K562 (cell line): ENCODE data around the gene IL17REL. TPM values are rescaled to one million over a fixed set of nuclear protein-coding genes. Genes with fewer than 3 reads are reported as not detected.

Experiments used
- CBFB ChIP-seq: sonication (generic); formaldehyde crosslinking; IDR thresholded peaks from 2 replicates; pipeline ENCODE4 v1.4.0; 2020; ENCODE audit warnings: mild to moderate bottlenecking, missing genetic modification reagents
- FOXA3 ChIP-seq, 2 experiments: fragments of 450-650 bp in 1 of 2; sonication (generic) in 1 of 2; formaldehyde crosslinking; IDR thresholded peaks in 1 of 2; conservative IDR thresholded peaks in 1 of 2; 2 replicates each; pipeline versions ENCODE4 v1.4.0 to v1.8.0; 2020 to 2022; ENCODE audit warnings: mild to moderate bottlenecking in 2 of 2, missing genetic modification reagents in 1 of 2
- KDM2B ChIP-seq: fragments of 250-450 bp; sonication (Bioruptor Pico); IDR thresholded peaks from 2 replicates; pipeline ENCODE4 v1.8.0; 2021; ENCODE audit warnings: mild to moderate bottlenecking, moderate library complexity
- KDM5B ChIP-seq: fragments of 200-600 bp; sonication (generic); IDR thresholded peaks from 2 replicates; pipeline ENCODE4 v1.6.1; 2012; ENCODE audit warnings: low read depth, mild to moderate bottlenecking, moderate library complexity, low read length, control low read depth, inconsistent platforms; ENCODE audit not compliant: insufficient replicate concordance
- MAFK ChIP-seq: IDR thresholded peaks from 2 replicates; pipeline ENCODE4 v1.6.1; 2011; ENCODE audit warnings: low read length, improper control_type of control experiment
- PCBP1 ChIP-seq: fragments of 200-400 bp; formaldehyde crosslinking; IDR thresholded peaks from 2 replicates; pipeline ENCODE4 v1.6.1; 2018; ENCODE audit warnings: mild to moderate bottlenecking, low read depth, low read length; ENCODE audit not compliant: poor library complexity, severe bottlenecking
- PHF8 ChIP-seq: fragments of 200-600 bp; sonication (generic); IDR thresholded peaks from 2 replicates; pipeline ENCODE4 v1.6.1; 2012; ENCODE audit warnings: mixed run types, mild to moderate bottlenecking, inconsistent platforms, low read length, moderate library complexity, borderline replicate concordance
- POLR2AphosphoS2 ChIP-seq: IDR thresholded peaks from 2 replicates; pipeline ENCODE4 v1.6.1; 2012; ENCODE audit warnings: low read length, improper control_type of control experiment
- ZNF121 ChIP-seq: sonication (generic); formaldehyde crosslinking; conservative IDR thresholded peaks from 2 replicates; pipeline ENCODE4 v1.8.0; 2022; ENCODE audit warnings: missing genetic modification reagents
- ZNF384 ChIP-seq: IDR thresholded peaks from 2 replicates; pipeline ENCODE4 v1.6.1; 2012; ENCODE audit warnings: low read depth, low read length, improper control_type of control experiment
- ZSCAN29 ChIP-seq: fragments of 450-650 bp; IDR thresholded peaks from 2 replicates; pipeline ENCODE4 v1.6.1; 2017
- polyA plus RNA-seq, 8 experiments: library from polyadenylated mRNA; depleted of rRNA in 4 of 8; stranded (reverse) in 5 of 8; unstranded in 3 of 8; fragments of >200 nt; fragmentation: Nextera tagmentation in 2 of 8; fragmentation: Illumina TruSeq in 1 of 8; extraction: Ambion mirVana in 2 of 8; extraction: Trizol in 1 of 8; gene quantifications; 2 replicates each; pipeline versions ENCODE4 v1.2.1 to v1.2.3, GENCODE V29; 2011 to 2014; ENCODE audit warnings: inconsistent platforms in 1 of 8, missing spikeins in 1 of 8
- total RNA-seq, 7 experiments: library from RNA; depleted of rRNA in 6 of 7; stranded (reverse); fragments of >200 nt in 6 of 7; fragmentation: Illumina TruSeq in 2 of 7; extraction: Trizol in 2 of 7; gene quantifications; 2 replicates each; pipeline versions ENCODE4 v1.2.1 to v1.2.3, GENCODE V29; 2011 to 2021; ENCODE audit warnings: low replicate concordance in 1 of 7
- TF ChIP-seq, protein P1 (sequence below), 2 experiments: fragments of 200-800 bp in 1 of 2; sonication (Bioruptor generic) in 1 of 2; sonication (generic) in 1 of 2; formaldehyde crosslinking in 1 of 2; IDR thresholded peaks in 1 of 2; conservative IDR thresholded peaks in 1 of 2; 2 replicates each; pipeline versions ENCODE4 v1.5.0 to v1.6.1; 2016 to 2020; ENCODE audit warnings: missing compliant biosample characterization in 1 of 2, missing genetic modification characterization in 1 of 2, missing genetic modification reagents in 1 of 2
- TF ChIP-seq, protein P2 (sequence below): fragments of 200-400 bp; formaldehyde crosslinking; IDR thresholded peaks from 2 replicates; pipeline ENCODE4 v1.6.1; 2017; ENCODE audit warnings: mild to moderate bottlenecking, low read depth, low read length, moderate library complexity
- TF ChIP-seq, protein P3 (sequence below): sonication (generic); formaldehyde crosslinking; IDR thresholded peaks from 2 replicates; pipeline ENCODE4 v1.9.0; 2022; ENCODE audit warnings: mild to moderate bottlenecking, missing genetic modification reagents
- TF ChIP-seq, protein P4 (sequence below): sonication (generic); formaldehyde crosslinking; IDR thresholded peaks from 2 replicates; pipeline ENCODE4 v1.8.0; 2023; ENCODE audit warnings: mild to moderate bottlenecking, missing genetic modification reagents
- TF ChIP-seq, protein P5 (sequence below): fragments of 450-650 bp; IDR thresholded peaks from 2 replicates; pipeline ENCODE4 v1.6.1; 2018; ENCODE audit not compliant: partially characterized antibody

The IL17REL gene
- total and polyA plus RNA-seq, 9 of the 15 experiments (the other 6 are each of a cell fraction or from before 2014, with no cell fraction given): 0.05 to 0.42 (median 0.11) TPM; not detected in 4

DNA sequence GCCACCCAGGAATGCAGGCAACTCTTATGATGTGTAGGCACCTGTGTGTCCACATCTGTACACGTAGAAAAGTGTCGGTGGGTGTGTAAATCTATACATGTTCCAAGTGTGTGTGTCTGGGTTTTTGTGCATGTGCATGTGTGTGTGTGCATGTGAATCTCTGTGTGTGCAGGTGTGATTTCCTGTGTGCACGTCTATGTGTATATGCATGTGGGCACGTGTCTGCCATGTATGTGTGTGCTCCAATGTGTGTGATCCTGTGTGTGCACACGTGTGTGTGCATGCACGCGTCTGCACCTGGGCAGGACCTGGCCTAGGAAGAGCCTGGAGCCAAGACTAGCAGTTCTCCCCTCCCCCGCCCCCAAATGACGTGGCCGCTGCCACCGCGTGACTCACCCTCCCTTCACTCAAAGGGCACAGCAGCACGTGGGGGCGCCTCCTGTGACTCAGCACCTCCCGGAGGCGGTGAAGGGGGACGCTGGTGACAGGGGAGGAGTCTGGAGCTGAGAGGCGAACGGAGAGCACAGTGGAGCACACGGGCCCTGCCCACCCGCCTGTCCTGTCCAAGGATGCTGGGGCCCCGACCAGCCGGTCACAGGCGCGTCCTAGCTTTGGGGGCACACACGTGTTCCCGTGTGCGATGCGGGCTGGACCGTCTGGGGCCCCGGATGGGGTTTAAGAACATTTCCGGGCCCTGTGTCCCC lies 41.9 kb downstream of the IL17REL start (continued):
- TF ChIP-seq, protein P1, sequence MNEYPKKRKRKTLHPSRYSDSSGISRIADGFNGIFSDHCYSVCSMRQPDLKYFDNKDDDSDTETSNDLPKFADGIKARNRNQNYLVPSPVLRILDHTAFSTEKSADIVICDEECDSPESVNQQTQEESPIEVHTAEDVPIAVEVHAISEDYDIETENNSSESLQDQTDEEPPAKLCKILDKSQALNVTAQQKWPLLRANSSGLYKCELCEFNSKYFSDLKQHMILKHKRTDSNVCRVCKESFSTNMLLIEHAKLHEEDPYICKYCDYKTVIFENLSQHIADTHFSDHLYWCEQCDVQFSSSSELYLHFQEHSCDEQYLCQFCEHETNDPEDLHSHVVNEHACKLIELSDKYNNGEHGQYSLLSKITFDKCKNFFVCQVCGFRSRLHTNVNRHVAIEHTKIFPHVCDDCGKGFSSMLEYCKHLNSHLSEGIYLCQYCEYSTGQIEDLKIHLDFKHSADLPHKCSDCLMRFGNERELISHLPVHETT (CRISPR knock-in tag; conservative IDR thresholded peaks at IDR 0.05 in 1 of 2, IDR thresholded peaks at IDR 0.05 in 1 of 2): peak in 1 of 2 experiments; percentile 45; a peak in 1 of 4 replicates
- TF ChIP-seq ZNF384: no peak
- TF ChIP-seq, protein P2, sequence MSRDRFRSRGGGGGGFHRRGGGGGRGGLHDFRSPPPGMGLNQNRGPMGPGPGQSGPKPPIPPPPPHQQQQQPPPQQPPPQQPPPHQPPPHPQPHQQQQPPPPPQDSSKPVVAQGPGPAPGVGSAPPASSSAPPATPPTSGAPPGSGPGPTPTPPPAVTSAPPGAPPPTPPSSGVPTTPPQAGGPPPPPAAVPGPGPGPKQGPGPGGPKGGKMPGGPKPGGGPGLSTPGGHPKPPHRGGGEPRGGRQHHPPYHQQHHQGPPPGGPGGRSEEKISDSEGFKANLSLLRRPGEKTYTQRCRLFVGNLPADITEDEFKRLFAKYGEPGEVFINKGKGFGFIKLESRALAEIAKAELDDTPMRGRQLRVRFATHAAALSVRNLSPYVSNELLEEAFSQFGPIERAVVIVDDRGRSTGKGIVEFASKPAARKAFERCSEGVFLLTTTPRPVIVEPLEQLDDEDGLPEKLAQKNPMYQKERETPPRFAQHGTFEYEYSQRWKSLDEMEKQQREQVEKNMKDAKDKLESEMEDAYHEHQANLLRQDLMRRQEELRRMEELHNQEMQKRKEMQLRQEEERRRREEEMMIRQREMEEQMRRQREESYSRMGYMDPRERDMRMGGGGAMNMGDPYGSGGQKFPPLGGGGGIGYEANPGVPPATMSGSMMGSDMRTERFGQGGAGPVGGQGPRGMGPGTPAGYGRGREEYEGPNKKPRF: no peak
- TF ChIP-seq, protein P3, sequence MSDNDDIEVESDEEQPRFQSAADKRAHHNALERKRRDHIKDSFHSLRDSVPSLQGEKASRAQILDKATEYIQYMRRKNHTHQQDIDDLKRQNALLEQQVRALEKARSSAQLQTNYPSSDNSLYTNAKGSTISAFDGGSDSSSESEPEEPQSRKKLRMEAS (CRISPR knock-in tag): peak; percentile 95
- TF ChIP-seq CBFB (CRISPR knock-in tag): no peak
- TF ChIP-seq PCBP1: peak; percentile 61
- no peak for TF ChIP-seq ZNF121 (CRISPR knock-in tag)
- no peak for TF ChIP-seq ZSCAN29
- peak; percentile 79 for TF ChIP-seq MAFK
- TF ChIP-seq POLR2AphosphoS2: no peak
- TF ChIP-seq PHF8: peak; percentile 49; the same call in 1 of the 2 replicates
- TF ChIP-seq KDM2B (CRISPR knock-in tag): no peak
- TF ChIP-seq KDM5B: no peak
- TF ChIP-seq FOXA3 (CRISPR knock-in tag; conservative IDR thresholded peaks at IDR 0.05 in 1 of 2, IDR thresholded peaks at IDR 0.05 in 1 of 2): no peak
- TF ChIP-seq, protein P4, sequence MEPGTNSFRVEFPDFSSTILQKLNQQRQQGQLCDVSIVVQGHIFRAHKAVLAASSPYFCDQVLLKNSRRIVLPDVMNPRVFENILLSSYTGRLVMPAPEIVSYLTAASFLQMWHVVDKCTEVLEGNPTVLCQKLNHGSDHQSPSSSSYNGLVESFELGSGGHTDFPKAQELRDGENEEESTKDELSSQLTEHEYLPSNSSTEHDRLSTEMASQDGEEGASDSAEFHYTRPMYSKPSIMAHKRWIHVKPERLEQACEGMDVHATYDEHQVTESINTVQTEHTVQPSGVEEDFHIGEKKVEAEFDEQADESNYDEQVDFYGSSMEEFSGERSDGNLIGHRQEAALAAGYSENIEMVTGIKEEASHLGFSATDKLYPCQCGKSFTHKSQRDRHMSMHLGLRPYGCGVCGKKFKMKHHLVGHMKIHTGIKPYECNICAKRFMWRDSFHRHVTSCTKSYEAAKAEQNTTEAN (CRISPR knock-in tag): no peak
- TF ChIP-seq, protein P5, sequence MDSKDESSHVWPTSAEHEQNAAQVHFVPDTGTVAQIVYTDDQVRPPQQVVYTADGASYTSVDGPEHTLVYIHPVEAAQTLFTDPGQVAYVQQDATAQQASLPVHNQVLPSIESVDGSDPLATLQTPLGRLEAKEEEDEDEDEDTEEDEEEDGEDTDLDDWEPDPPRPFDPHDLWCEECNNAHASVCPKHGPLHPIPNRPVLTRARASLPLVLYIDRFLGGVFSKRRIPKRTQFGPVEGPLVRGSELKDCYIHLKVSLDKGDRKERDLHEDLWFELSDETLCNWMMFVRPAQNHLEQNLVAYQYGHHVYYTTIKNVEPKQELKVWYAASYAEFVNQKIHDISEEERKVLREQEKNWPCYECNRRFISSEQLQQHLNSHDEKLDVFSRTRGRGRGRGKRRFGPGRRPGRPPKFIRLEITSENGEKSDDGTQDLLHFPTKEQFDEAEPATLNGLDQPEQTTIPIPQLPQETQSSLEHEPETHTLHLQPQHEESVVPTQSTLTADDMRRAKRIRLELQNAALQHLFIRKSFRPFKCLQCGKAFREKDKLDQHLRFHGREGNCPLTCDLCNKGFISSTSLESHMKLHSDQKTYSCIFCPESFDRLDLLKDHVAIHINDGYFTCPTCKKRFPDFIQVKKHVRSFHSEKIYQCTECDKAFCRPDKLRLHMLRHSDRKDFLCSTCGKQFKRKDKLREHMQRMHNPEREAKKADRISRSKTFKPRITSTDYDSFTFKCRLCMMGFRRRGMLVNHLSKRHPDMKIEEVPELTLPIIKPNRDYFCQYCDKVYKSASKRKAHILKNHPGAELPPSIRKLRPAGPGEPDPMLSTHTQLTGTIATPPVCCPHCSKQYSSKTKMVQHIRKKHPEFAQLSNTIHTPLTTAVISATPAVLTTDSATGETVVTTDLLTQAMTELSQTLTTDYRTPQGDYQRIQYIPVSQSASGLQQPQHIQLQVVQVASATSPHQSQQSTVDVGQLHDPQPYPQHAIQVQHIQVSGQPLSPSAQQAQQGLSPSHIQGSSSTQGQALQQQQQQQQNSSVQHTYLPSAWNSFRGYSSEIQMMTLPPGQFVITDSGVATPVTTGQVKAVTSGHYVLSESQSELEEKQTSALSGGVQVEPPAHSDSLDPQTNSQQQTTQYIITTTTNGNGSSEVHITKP: no peak
